Fibroblast of skin of left quadriceps (primary cell): Measurements from ENCODE around the gene KCNJ9.

ENCODE experiments used
- DNase-seq, 2 experiments: peaks; one replicate each; pipeline ENCODE4 v3.0.0-alpha.2; 2013; ENCODE audit warnings: low read depth in 2 of 2

KCNJ9 gene

DNA sequence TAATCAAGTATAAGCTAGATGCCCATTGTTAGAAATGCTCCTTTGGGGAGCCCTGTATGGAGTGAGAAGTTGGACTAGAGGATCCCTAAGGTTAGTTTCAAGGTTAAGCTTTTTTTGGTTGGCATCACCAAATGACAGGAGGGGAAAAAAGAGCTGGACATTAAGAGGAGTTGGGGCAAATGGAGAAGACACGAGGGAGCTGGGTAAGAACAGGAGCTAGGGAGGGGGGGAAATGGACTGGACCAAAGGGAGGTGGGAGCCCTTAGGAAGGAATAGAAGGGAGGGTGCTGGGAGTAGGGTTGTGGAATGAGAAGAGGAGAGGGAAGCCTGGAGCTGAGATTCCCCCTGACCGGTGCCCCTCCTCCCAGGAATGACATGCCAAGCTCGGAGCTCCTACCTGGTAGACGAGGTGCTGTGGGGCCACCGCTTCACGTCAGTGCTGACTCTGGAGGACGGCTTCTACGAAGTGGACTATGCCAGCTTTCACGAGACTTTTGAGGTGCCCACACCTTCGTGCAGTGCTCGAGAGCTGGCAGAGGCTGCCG lies 5.9 kb downstream of the KCNJ9 start:
- no peak for DNase-seq

- no peak for DNase-seq
Observed at GRCh38 chr1:160089883-160090282, 8.5 kb downstream of the KCNJ9 start.

DNA sequence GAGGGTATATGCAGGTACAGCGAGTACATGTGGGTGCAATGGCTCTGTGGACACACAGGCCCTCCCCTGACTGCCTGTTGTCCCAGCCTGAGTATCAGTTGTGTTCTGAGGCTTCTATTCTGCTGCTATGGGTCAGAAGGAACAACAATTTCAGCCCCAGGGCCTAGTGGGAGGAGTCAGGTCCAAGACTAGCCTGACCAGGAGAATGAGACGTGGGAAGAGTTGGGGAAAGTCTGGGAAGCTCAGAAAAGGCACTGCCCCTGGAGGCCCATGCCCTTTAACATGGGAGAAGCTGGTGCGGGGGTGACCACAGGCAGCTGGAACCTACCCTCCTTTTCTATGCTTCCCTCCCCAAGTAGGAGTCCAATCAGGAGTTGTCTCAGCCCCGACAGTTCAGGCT lies 9.4 kb downstream of the KCNJ9 start:
- no peak for DNase-seq

GRCh38 chr1:160091666-160092223 lies 10.4 kb downstream of the KCNJ9 start:
- DNase-seq, result no peak

DNA sequence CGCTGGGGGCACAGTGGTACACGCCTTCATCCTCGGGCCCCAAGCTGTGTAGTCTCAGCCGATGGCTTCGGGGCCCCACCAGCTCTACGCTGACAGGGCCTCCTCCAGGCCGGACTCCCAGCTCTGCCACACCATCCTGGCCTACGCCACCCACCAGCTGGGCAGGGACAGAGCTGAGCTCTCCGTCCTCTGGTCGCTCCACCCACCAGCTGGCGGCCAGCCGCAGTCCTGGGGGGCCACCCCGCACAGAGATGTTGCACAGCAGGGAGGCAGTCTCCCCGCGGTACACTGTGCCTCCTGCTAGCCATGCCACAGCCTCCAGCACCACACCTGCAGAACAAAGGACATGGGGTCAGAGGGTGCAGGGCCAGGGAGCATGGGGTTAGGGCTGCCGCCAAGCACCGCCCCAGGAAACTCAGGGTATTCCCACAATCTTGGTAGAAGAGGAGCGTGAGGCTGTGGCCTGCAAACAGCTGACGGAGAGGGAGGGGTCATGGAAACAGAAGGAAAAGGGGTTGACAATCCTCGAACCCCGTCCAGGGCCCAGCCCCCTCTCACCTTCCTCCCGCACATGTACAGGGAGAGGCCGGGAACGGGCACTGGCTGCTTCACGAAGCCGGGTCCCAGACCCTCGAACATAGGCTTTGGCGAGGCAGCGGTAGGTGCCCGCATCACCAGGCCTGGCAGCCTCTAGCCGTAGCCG lies 11.2 kb downstream of the KCNJ9 start:
- no peak for DNase-seq

- no peak for DNase-seq
Observed at GRCh38 chr1:160093069-160093395, 11.7 kb downstream of the KCNJ9 start.

DNA sequence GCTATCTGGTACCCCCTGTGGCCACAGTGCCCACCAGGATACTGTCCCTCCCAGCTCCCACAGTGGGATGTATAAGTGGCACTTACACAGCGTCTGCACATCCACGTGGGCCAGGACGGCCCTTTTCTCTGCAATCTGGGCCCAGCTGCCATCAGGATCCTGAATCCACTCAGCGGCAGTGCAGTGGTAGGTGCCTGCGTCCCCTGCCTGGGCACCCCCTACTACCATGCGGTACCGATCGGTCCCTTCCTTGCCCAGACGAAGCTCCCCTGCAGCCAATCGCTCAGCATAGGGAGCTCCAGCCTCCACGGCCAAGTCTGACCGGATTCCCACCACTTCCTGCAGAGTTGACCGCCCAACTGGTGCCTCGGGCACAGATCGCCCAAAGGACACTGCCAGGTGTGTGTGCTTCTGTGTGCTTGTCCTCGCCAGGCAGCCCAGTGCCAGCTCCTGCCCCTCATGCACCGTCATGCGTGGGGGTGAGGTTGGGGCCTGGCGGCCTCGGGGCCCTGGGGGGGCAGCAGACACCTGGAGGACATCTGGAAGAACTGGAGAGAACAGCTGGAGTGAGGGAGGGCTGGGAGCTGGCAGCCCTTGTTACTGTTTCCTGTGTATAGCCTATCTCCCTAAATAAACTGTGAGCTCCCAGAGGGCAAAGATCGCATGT lies 12.4 kb downstream of the KCNJ9 start:
- no peak for DNase-seq

DNA sequence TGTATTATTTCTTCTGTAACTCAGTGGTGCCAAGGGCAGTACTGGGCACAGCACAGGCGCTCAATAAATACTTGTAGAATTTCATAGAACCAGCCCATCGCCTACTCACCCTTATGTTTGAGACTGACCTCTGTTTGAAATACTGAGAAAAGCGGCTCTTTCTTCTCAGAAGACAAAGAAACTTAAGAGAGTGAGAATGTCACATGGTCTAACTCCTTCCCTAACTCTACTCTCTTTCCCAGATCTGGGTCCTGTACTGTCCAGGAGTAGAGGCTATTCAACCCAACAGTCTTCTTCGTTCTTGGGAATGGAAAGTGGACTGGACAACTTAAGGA lies 12.9 kb downstream of the KCNJ9 start:
- DNase-seq, result no peak

- no peak for DNase-seq
Observed at GRCh38 chr1:160094806-160095205, 13.5 kb downstream of the KCNJ9 start.

DNA sequence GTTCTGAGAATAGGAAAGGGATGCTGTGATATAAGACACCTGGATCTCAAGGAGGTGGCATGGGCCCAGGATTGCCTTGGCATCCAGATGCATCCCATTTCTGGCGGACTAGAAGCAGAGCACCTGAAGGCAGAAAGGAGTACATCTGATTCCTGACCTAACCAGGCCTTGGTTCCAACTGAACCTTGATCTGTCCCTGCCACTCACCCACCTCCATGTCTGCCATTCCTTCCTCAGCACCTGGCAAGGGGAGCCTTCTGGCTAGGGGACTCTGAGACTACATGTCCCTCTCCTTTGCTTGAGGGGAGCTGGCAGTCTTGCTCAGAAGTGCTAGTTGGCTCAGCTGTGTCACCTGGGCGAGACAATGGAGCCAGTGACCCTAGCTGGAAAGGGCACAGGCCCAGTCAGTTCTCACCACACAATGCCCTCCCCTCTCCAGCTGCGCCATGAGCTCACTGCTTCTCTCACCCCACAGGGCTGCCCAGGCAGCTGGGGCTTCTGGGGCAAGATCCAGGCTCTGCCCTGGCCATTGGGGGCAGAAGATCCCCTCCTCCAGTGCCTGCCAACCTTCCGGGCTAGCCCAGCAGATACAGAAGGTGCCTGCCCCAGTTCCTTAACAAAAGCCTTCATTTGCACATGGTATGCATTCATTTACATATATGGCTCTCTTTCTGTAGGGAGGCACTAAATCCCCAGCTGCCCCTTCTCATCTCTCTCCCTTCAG lies 14.2 kb downstream of the KCNJ9 start:
- no peak for DNase-seq

- no peak for DNase-seq
Observed at GRCh38 chr1:160096274-160097116, 15.2 kb downstream of the KCNJ9 start.

DNA sequence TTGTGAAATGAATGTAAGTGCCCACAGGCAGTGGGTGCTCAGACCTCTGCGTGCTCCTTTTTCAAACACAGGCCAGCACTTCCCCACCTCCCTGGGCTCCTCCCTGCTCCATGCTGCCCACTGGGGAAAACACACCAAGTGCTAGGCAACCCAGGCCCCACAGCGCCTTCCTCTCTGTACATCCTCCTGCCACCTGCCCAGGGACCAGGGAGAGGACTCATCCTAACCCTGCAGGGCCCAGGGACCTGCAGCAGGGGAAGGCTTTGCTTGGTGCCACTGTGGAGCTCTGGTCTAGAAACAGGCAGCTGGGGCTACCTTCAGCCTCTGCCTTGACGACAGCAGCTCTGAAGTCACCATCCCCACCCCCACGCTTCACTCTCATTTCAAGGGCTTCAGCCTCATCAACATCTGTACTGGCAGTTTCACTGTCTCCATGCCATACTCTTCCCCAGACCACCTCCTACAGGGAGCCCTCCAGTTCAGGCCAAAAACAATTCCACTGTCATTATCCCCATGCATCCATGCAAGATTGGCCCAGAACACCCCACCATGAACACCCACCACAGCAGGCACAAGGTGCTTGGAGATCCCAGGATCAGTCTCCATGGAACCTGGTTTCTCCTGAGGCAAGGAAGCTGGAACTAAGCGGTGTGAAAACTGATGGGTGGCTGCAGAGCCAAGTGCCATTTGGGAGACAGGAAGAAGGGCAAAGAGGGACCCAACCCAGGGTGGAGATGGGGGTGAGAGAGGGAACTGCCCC lies 16.0 kb downstream of the KCNJ9 start:
- no peak for DNase-seq

GRCh38 chr1:160097911-160098851 lies 16.8 kb downstream of the KCNJ9 start, which contains the start of gene IGSF8:
Gene IGSF8, minus strand, starts transcription at chr1:160098619. Its CDS starts 147 bp downstream, at chr1:160098472.
- peak; percentile 49 to 52 for DNase-seq

DNA sequence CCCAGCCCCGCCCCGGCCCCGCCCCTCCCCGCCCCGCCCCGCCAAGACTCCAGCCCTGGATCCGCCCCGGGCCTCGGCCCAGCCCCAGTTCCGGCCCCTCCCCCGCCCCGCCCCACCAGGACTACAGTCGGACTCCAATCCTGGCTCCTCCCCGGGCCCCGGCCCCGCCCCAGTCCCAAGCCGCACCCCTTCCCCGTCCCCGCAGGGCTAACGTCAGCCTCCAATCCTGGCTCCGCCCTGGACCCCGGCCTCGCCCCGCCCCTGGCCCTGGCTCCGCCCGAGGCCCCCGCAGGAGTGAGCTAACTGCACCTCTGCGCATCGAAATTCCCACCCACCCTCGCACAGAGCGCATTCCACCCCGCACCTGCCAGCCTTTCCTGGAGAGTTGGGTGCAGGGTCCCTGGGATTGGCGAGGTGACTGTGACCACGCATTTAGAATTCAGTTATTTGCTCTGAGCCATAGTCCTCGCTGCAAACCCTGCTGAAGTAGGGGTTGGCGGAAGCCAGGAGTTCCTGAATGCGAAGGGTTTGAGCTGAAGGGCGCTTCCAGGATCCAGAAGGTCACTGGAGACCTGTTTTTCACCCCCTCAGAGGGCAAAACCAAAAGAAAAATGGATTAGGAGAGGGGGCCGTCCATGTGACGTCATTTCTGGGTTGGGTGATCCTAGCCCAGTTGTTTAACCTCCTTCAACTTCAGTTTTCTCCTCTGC lies 17.7 kb downstream of the KCNJ9 start:
- peak; percentile 83 to 85 for DNase-seq

GRCh38 chr1:160099716-160100375 lies 18.5 kb downstream of the KCNJ9 start:
- DNase-seq, result no peak

DNA sequence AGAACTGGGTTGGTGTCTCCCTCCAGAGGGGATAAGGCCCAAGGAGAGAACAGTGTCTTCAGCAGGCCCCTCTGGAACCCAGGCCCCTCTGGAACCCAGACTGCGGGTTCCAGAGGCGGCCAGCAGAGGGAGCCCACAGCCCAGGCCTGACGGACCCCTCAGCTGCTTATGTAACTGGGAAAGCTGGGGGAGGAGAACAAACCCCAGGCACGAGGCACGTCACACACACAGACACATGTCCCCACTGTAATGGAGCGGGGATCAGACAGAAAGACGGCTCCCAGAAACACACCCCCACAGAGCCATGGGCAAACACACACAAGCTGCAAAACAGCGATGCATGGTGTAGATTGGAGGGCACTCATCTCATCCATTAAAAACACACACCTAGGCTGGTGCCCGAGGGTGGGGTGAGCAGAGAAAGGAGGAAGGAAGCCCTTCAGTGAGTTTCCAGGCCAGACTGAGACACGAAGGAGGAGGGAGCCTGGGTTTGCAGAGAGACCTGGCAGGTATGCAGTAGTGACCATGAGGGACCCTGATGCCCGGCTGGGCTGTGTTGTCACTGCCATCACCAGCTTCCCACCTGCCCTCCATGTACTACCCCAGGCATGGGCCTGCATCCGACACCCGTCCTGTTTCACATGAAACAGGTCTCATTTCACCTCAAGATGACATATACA lies 19.8 kb downstream of the KCNJ9 start:
- DNase-seq, result peak; percentile 32 to 34

DNA sequence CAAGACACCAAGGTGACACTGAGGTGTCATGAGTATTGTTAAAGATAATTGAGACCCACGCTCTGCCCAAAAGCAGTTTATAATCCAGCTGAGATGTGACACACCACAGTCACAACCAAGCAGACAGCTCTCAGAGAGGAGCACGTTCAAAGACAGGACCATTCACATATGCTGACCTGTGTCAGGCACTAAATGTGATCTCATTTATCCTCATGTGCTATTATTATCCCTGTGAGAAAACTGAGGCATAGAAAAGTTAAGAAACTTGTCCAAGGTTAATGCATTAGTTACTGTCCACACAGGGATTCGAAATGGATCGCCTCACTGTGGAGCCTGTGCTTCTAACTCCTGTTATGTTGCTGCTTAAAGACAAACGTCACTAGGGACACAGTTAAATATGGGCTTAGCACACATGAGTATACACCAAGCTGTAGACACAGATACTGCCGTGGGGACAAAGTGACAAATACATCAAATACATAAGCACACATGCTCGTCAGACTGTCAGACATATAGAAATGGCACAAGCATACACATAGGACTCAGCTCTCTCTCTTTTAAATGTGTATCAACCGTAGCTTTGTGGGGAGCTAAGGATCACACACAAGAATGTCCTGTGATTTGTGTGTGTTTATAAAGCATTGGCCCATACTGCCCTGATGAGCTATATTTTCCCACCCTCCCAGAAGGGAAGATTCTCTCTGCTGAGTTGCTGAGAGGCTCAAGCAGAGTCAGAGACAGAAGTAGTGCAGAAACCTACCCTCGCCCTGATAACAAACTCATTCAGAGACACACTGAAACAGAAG lies 20.6 kb downstream of the KCNJ9 start:
- no peak for DNase-seq
